GM19240 (cell line): Measurements from ENCODE around the gene TAF1D.

ENCODE experiments used
- DNase-seq: peaks from one replicate; pipeline ENCODE4 v3.0.0; 2011; ENCODE audit warnings: low spot score; ENCODE audit not compliant: insufficient read length

TAF1D gene

GRCh38 chr11:93724089-93724488 lies 17.2 kb downstream of the TAF1D start:
- DNase-seq, result no peak

GRCh38 chr11:93720522-93720921 lies 20.8 kb downstream of the TAF1D start:
- no peak for DNase-seq

GRCh38 chr11:93719310-93719709 lies 22.0 kb downstream of the TAF1D start:
- DNase-seq, result no peak

- DNase-seq, result no peak
Measured at GRCh38 chr11:93718057-93718563, 23.2 kb downstream of the TAF1D start.

- DNase-seq, result no peak
Measured at GRCh38 chr11:93717501-93717900, 23.8 kb downstream of the TAF1D start.

- DNase-seq, result no peak
Measured at GRCh38 chr11:93715797-93716396, 25.4 kb downstream of the TAF1D start.

- no peak for DNase-seq
Measured at GRCh38 chr11:93712678-93713077, 28.6 kb downstream of the TAF1D start.

GRCh38 chr11:93710239-93710638 lies 31.1 kb downstream of the TAF1D start:
- no peak for DNase-seq

GRCh38 chr11:93704237-93704636 lies 37.1 kb downstream of the TAF1D start:
- DNase-seq, result no peak

- DNase-seq, result no peak
Measured at GRCh38 chr11:93700830-93701229, 40.5 kb downstream of the TAF1D start.

- no peak for DNase-seq
Measured at GRCh38 chr11:93697611-93698010, 43.7 kb downstream of the TAF1D start.

- no peak for DNase-seq
Measured at GRCh38 chr11:93694557-93694956, 46.7 kb downstream of the TAF1D start.

GRCh38 chr11:93694109-93694508 lies 47.2 kb downstream of the TAF1D start:
- DNase-seq, result no peak

GRCh38 chr11:93689240-93689639 lies 52.1 kb downstream of the TAF1D start:
- DNase-seq, result no peak

GRCh38 chr11:93686812-93687211 lies 54.5 kb downstream of the TAF1D start:
- no peak for DNase-seq

- DNase-seq, result no peak
Measured at GRCh38 chr11:93686226-93686625, 55.1 kb downstream of the TAF1D start.
